Suprapubic skin (tissue), 4 donors: ENCODE results near the gene TCP1. TPM values are rescaled to one million over a fixed set of nuclear protein-coding genes. Genes with fewer than 3 reads are reported as not detected.
"Not testable (repeated sequence)": the region's sequence is repeated elsewhere in the genome, so short reads cannot be mapped to it uniquely, and the experiment has no call there.

Experiments
- DNase-seq, 2 donors: peaks; one replicate each; pipeline ENCODE4 v3.0.0-alpha.2; 2019; ENCODE audit warnings: low spot score in 2 of 2
- H3K27ac ChIP-seq: fragments of 200-600 bp; sonication (generic); one replicate; pipeline ENCODE4 v1.5.1; 2019
- H3K27me3 ChIP-seq: fragments of 200-600 bp; sonication (generic); one replicate; pipeline ENCODE4 v1.5.1; 2019
- H3K36me3 ChIP-seq: fragments of 200-600 bp; sonication (generic); one replicate; pipeline ENCODE4 v1.5.1; 2019
- H3K4me1 ChIP-seq: fragments of 200-600 bp; sonication (generic); one replicate; pipeline ENCODE4 v1.5.1; 2019
- H3K4me3 ChIP-seq: fragments of 200-600 bp; sonication (generic); one replicate; pipeline ENCODE4 v1.5.1; 2019; ENCODE audit warnings: mild to moderate bottlenecking
- H3K9me3 ChIP-seq: fragments of 200-600 bp; sonication (generic); one replicate; pipeline ENCODE4 v1.5.1; 2019
- EP300 ChIP-seq: sonication (generic); formaldehyde crosslinking; IDR thresholded peaks from one replicate; pipeline ENCODE4 v1.6.1; 2017; ENCODE audit warnings: antibody characterized with exemption
- POLR2A ChIP-seq, 2 donors: fragments of 450-650 bp; IDR thresholded peaks; one replicate each; pipeline ENCODE4 v1.6.1; 2017; ENCODE audit warnings: antibody characterized with exemption in 2 of 2, mild to moderate bottlenecking in 2 of 2, moderate library complexity in 2 of 2
- POLR2AphosphoS5 ChIP-seq, 3 donors: sonication (generic); formaldehyde crosslinking; IDR thresholded peaks; one replicate each; pipeline ENCODE4 v1.6.1; 2017; ENCODE audit warnings: antibody characterized with exemption in 3 of 3
- WGBS: methylation state at CpG from one replicate; pipeline ENCODE4 v1.1.5; 2018; 5-methylcytosine and 5-hydroxymethylcytosine counted together
- total RNA-seq, 4 donors: library from RNA; depleted of rRNA; stranded (reverse); fragments of >200 nt; gene quantifications; one replicate each; pipeline ENCODE4 v1.1.0, GENCODE V29; 2016
- TF ChIP-seq, protein P1 (sequence below), 2 donors: fragments of 200-600 bp in 1 of 2; fragments of 450-650 bp in 1 of 2; sonication (generic) in 1 of 2; IDR thresholded peaks; one replicate each; pipeline ENCODE4 v1.5.1; 2016 to 2019; ENCODE audit warnings: antibody characterized with exemption in 2 of 2, mild to moderate bottlenecking in 1 of 2, moderate library complexity in 1 of 2

TCP1 gene
- total RNA-seq, 4 donors from 2014 or later, result 133 to 150 (median 139) TPM

DNA sequence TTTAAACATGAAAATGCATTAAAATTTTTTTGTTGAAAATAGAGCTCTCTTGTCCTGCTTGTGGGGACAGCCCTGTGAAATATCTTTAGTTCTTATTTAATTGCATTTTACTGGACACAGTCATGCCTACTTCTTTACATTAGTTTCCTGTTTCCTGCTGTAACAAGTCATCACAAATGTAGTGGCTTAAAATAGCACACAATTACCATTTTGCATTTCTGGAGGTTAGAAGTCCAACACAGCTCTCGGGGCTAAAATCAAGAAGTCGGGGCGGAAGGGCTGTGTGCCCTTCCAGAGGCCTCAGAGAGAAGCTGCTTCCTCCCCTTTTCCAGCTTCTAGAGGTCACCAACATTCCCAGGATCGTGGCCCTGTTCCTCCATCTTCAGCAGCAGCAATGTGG, 40.1 kb upstream of the TCP1 start:
- WGBS, result 50% methylated on average over 4 of the region's 4 CpGs
- TF ChIP-seq, protein P1, sequence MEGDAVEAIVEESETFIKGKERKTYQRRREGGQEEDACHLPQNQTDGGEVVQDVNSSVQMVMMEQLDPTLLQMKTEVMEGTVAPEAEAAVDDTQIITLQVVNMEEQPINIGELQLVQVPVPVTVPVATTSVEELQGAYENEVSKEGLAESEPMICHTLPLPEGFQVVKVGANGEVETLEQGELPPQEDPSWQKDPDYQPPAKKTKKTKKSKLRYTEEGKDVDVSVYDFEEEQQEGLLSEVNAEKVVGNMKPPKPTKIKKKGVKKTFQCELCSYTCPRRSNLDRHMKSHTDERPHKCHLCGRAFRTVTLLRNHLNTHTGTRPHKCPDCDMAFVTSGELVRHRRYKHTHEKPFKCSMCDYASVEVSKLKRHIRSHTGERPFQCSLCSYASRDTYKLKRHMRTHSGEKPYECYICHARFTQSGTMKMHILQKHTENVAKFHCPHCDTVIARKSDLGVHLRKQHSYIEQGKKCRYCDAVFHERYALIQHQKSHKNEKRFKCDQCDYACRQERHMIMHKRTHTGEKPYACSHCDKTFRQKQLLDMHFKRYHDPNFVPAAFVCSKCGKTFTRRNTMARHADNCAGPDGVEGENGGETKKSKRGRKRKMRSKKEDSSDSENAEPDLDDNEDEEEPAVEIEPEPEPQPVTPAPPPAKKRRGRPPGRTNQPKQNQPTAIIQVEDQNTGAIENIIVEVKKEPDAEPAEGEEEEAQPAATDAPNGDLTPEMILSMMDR (IDR thresholded peaks at IDR 0.05), result no peak
- TF ChIP-seq POLR2A (IDR thresholded peaks at IDR 0.05) (no peak), EP300 (no peak), POLR2AphosphoS5 (IDR thresholded peaks at IDR 0.05) (no peak)
- DNase-seq, result no peak
- H3K36me3 ChIP-seq, result no peaks in the 10 kb centered on the region
- no peak overlapping the region for H3K4me3 ChIP-seq
- no peaks in the 10 kb centered on the region for H3K27me3 ChIP-seq
- H3K9me3 ChIP-seq, result no peaks in the 10 kb centered on the region
- peaks cover 4% of the 10 kb centered on the region for H3K4me1 ChIP-seq
- no peak overlapping the region for H3K27ac ChIP-seq

DNA sequence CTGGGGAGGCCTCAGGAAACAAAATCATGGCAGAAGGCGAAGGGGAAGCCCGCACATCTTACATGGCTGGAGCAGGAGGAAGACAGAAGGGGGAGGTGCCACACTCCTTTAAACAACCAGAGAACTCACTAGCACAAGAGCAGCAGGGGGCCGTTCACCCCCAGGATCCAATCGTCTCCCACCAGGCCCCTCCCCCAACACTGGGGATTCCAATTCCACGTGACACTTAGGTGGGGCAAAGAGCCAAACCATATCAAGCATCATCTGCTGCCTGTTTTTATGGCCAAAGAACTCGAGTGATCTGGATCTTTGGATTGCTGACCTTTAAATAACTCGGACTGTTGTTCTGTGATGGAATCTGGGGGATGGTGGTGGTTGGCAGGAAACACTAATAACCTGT, 38.7 kb upstream of the TCP1 start:
- Histone ChIP-seq H3K4me3 (no peak overlapping the region), H3K36me3 (no peaks in the 10 kb centered on the region), H3K4me1 (peaks cover under 1% of the 10 kb centered on the region), H3K27me3 (no peaks in the 10 kb centered on the region), H3K27ac (no peak overlapping the region), H3K9me3 (no peaks in the 10 kb centered on the region)
- TF ChIP-seq POLR2AphosphoS5 (IDR thresholded peaks at IDR 0.05) (no peak), POLR2A (IDR thresholded peaks at IDR 0.05) (no peak), EP300 (no peak)
- TF ChIP-seq, protein P1 (IDR thresholded peaks at IDR 0.05), result no peak
- no peak for DNase-seq
- WGBS, result 58% methylated on average over 7 of the region's 7 CpGs

DNA sequence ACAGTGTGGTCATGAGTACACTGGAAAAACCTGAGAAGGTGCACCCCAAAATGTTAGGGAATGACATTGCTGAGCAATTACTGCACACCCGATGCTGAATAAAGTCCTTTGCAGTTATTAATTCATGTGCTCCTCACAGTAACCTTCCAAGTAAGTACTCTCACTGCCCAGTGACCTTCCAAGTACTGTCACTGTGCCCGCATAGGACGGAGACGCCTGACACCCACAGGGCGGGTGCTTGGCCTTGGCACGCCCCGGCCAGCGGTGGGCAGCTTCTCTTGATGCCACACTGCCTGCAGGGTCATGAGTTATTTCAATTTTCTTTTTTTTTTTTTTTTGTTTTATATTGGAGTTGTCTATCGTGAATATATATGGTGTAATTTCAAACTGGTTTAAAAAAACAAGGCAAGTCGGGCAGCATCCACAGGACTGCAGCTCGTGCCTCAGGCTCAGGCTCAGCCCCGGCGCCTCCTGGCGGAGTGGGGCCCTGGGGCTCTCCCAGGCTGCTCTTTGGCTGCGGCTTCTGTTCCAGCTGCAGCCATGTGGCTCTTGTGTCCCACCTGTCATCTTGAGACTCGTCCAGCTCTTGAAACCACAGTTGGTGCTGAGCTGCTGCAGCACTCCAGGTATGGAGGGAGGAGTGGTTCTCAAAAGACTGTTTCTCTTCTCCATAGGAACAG, 37.7 kb upstream of the TCP1 start:
- Histone ChIP-seq H3K27ac (no peak overlapping the region), H3K4me3 (no peak overlapping the region), H3K4me1 (no peaks in the 10 kb centered on the region), H3K9me3 (no peaks in the 10 kb centered on the region), H3K27me3 (no peaks in the 10 kb centered on the region), H3K36me3 (no peaks in the 10 kb centered on the region)
- no peak for DNase-seq
- no peak for TF ChIP-seq EP300
- 79% methylated on average over 16 of the region's 16 CpGs for WGBS

DNA sequence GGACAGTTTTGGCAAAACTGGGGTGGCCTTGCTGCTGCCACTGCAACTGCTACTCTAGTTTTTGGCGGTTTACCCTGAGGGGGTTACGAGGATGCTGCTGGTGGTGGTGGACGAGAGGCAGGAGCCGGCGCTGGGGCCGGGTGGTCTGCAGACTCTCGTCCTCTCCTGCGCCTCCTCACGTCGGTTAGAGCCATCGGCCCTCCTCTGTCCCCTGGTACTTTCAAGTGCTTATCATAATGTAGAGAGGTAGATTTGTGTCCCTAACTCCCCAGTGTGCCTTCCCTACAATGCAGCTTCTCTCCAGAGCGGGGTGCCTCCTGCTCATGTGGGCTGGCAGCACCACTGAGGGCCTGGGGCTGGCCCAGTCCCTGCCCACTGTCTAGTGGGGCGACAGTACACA, 36.6 kb upstream of the TCP1 start:
- H3K36me3 ChIP-seq, result no peaks in the 10 kb centered on the region
- H3K27me3 ChIP-seq, result no peaks in the 10 kb centered on the region
- no peak overlapping the region for H3K4me3 ChIP-seq
- H3K4me1 ChIP-seq, result no peaks in the 10 kb centered on the region
- no peak for DNase-seq
- TF ChIP-seq EP300 (no peak), POLR2AphosphoS5 (IDR thresholded peaks at IDR 0.05) (no peak), POLR2A (IDR thresholded peaks at IDR 0.05) (no peak)
- TF ChIP-seq, protein P1 (IDR thresholded peaks at IDR 0.05), result no peak
- H3K27ac ChIP-seq, result no peak overlapping the region
- no peaks in the 10 kb centered on the region for H3K9me3 ChIP-seq
- WGBS, result 97% methylated on average over 12 of the region's 13 CpGs

DNA sequence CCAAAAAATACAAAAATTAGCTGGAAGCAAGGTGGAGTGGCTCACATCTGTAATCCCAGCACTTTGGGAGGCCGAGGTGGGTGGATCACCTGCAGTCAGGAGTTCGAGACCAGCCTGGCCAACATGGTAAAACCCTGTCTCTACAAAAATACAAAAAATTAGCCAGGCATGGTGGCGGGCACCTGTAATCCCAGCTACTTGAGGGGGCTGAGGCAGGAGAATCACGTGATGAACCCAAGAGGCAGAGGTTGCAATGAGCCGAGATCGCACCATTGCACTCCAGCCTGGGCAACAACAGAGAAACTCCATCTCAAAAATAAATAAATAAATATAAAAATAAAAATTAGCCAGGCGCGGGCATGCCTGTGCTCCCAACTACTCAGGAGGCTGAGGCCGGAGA, 35.3 kb upstream of the TCP1 start:
- not testable (repeated sequence) for H3K9me3 ChIP-seq, H3K4me3 ChIP-seq, H3K27me3 ChIP-seq, H3K4me1 ChIP-seq, H3K36me3 ChIP-seq, H3K27ac ChIP-seq, DNase-seq
- WGBS, result 96% methylated on average over 9 of the region's 9 CpGs

DNA sequence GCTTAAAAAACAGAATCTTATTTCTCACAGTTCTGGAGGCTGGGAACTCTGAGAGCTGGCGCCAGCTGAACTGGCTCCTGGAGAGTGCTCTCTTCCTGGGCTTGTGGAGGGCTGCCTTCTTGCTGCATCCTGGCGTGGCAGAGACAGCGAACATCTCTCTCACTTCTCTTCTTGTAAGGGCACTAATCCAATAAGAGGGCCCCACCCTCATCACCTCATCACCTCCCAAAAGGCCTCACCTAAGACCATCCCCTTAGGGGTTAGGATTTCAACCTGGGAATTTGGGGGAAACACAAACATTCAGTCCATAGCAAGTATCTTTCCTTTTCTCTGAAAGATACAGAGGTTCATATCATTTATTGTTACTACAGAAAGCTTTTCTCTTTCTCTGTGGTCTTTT, 34.6 kb upstream of the TCP1 start:
- no peak overlapping the region for H3K4me3 ChIP-seq

More for the DNA sequence above, 34.6 kb upstream of the TCP1 start:
- no peaks in the 10 kb centered on the region for H3K36me3 ChIP-seq
- H3K9me3 ChIP-seq, result no peaks in the 10 kb centered on the region
- H3K4me1 ChIP-seq, result no peaks in the 10 kb centered on the region
- no peak for DNase-seq
- H3K27ac ChIP-seq, result no peak overlapping the region
- 92% methylated on average over 3 of the region's 3 CpGs for WGBS
- no peak for TF ChIP-seq EP300
- TF ChIP-seq, protein P1 (IDR thresholded peaks at IDR 0.05), result no peak
- TF ChIP-seq POLR2A (IDR thresholded peaks at IDR 0.05), result no peak
- TF ChIP-seq POLR2AphosphoS5 (IDR thresholded peaks at IDR 0.05), result no peak
- H3K27me3 ChIP-seq, result no peaks in the 10 kb centered on the region
